Ramos (cell line): Measurements from ENCODE around the gene KRT5.
"Not testable (repeated sequence)": the region's sequence is repeated elsewhere in the genome, so short reads cannot be mapped to it uniquely, and the experiment has no call there.

Source experiments
- in situ Hi-C: fragments of 300-500 bp; cut with MboI; formaldehyde crosslinking; loops from one replicate; pipeline ENCODE4 v1.14.3; 2022; ENCODE audit warnings: low sequenced_read_pairs; ENCODE audit not compliant: unreplicated experiment

KRT5 gene

GRCh38 chr12:52522346-52523011, 2.3 kb upstream of the KRT5 start:
- in situ Hi-C loops: no loop called here

- in situ Hi-C loops: no loop called here
Measured at GRCh38 chr12:52521568-52522266, 1.5 kb upstream of the KRT5 start.

- in situ Hi-C loops: no loop called here
Measured at GRCh38 chr12:52521175-52521567, 977 bp upstream of the KRT5 start.

GRCh38 chr12:52519387-52519703, 849 bp downstream of the KRT5 start:
- in situ Hi-C loops: no loop called here

GRCh38 chr12:52518574-52519386, 1.4 kb downstream of the KRT5 start:
- in situ Hi-C loops: no loop called here

- in situ Hi-C loops: no loop called here
Measured at GRCh38 chr12:52517888-52518287, 2.3 kb downstream of the KRT5 start.

GRCh38 chr12:52517005-52517835, 3.0 kb downstream of the KRT5 start:
- in situ Hi-C loops: no loop called here

GRCh38 chr12:52515927-52516831, 4.0 kb downstream of the KRT5 start:
- in situ Hi-C loops: no loop called here

- in situ Hi-C loops: no loop called here
Measured at GRCh38 chr12:52515319-52515646, 4.9 kb downstream of the KRT5 start.

- in situ Hi-C loops: no loop called here
Measured at GRCh38 chr12:52514471-52515318, 5.5 kb downstream of the KRT5 start.

- in situ Hi-C loops: no loop called here
Measured at GRCh38 chr12:52513736-52514135, 6.5 kb downstream of the KRT5 start.

GRCh38 chr12:52508211-52508610, 12.0 kb downstream of the KRT5 start:
- in situ Hi-C loops: no loop called here

GRCh38 chr12:52506858-52507715, 13.1 kb downstream of the KRT5 start:
- in situ Hi-C loops: no loop called here

GRCh38 chr12:52502877-52503276, 17.3 kb downstream of the KRT5 start:
- in situ Hi-C loops: no loop called here

- in situ Hi-C loops: no loop called here
Measured at GRCh38 chr12:52501490-52501889, 18.7 kb downstream of the KRT5 start.

GRCh38 chr12:52500574-52500973, 19.6 kb downstream of the KRT5 start:
- in situ Hi-C loops: not testable (repeated sequence)

GRCh38 chr12:52499806-52500560, 20.2 kb downstream of the KRT5 start:
- in situ Hi-C loops: no loop called here
